Chondrocyte (in vitro differentiated cells): Measurements from ENCODE around the gene PELI1. TPM values are rescaled to one million over a fixed set of nuclear protein-coding genes. Genes with fewer than 3 reads are reported as not detected.

Experiments used
- DNase-seq: peaks from one replicate; pipeline ENCODE4 v3.0.0; 2021; ENCODE audit warnings: mixed read lengths, low spot score
- H3K27ac Mint-ChIP-seq: one replicate; pipeline ENCODE4 v1.8.0; 2021; ENCODE audit warnings: mild to moderate bottlenecking, moderate library complexity, mixed read lengths; ENCODE audit not compliant: unreplicated experiment
- H3K27me3 Mint-ChIP-seq: 2 replicates; pipeline ENCODE4 v1.8.0; 2021; ENCODE audit warnings: low read depth, mixed read lengths
- H3K36me3 Mint-ChIP-seq: 2 replicates; pipeline ENCODE4 v1.8.0; 2021; ENCODE audit warnings: low read depth, mixed read lengths
- H3K4me1 Mint-ChIP-seq: 2 replicates; pipeline ENCODE4 v1.8.0; 2021; ENCODE audit warnings: low read depth, mild to moderate bottlenecking, mixed read lengths
- H3K4me3 Mint-ChIP-seq: one replicate; pipeline ENCODE4 v1.8.0; 2021; ENCODE audit warnings: mild to moderate bottlenecking, moderate library complexity, mixed read lengths; ENCODE audit not compliant: unreplicated experiment
- H3K9me3 Mint-ChIP-seq: 2 replicates; pipeline ENCODE4 v1.8.0; 2021; ENCODE audit warnings: low read depth, mixed read lengths
- long read RNA-seq: library from polyadenylated mRNA; stranded (forward); transcript quantifications from one replicate; pipeline ENCODE4 v2.0.0, GENCODE V29; 2021
- total RNA-seq: library from RNA; stranded (reverse); gene quantifications from 3 replicates; pipeline ENCODE4 v1.2.1, GENCODE V29; 2021
- TF ChIP-seq, protein P1 (sequence below): fragments of 200-600 bp; sonication (generic); IDR thresholded peaks from 2 replicates; pipeline ENCODE4 v1.5.0; 2021; ENCODE audit warnings: antibody characterized with exemption, mild to moderate bottlenecking, moderate library complexity

The PELI1 gene, protein sequence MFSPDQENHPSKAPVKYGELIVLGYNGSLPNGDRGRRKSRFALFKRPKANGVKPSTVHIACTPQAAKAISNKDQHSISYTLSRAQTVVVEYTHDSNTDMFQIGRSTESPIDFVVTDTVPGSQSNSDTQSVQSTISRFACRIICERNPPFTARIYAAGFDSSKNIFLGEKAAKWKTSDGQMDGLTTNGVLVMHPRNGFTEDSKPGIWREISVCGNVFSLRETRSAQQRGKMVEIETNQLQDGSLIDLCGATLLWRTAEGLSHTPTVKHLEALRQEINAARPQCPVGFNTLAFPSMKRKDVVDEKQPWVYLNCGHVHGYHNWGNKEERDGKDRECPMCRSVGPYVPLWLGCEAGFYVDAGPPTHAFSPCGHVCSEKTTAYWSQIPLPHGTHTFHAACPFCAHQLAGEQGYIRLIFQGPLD
- total RNA-seq = 15.9 to 24.4 TPM (median 22.7 TPM) in 3 replicates
- long read RNA-seq, transcript PELI1-201 (7 exons, 3,750 nt) = major isoform, 19 of 24 reads
- long read RNA-seq, partial matches to known transcripts = 1 of 24 reads
- long read RNA-seq, other reads (novel, unspliced or antisense) = 4 of 24 reads

GRCh38 chr2:64144057-64145013 lies at the start of gene PELI1:
TSS of gene PELI1 (minus strand) at chr2:64144420. CDS start at chr2:64108310, 36,110 bp downstream.
- Mint-ChIP-seq H3K9me3 (no peaks in the 10 kb centered on the region), H3K36me3 (no peaks in the 10 kb centered on the region), H3K27ac (peak within 1 kb of the TSS; percentile 95), H3K4me1 (peaks cover 35% of the 10 kb centered on the region), H3K4me3 (peak within 1 kb of the TSS; percentile 83), H3K27me3 (no peaks in the 10 kb centered on the region)
- peak; percentile 95 for DNase-seq
- TF ChIP-seq, protein P1, sequence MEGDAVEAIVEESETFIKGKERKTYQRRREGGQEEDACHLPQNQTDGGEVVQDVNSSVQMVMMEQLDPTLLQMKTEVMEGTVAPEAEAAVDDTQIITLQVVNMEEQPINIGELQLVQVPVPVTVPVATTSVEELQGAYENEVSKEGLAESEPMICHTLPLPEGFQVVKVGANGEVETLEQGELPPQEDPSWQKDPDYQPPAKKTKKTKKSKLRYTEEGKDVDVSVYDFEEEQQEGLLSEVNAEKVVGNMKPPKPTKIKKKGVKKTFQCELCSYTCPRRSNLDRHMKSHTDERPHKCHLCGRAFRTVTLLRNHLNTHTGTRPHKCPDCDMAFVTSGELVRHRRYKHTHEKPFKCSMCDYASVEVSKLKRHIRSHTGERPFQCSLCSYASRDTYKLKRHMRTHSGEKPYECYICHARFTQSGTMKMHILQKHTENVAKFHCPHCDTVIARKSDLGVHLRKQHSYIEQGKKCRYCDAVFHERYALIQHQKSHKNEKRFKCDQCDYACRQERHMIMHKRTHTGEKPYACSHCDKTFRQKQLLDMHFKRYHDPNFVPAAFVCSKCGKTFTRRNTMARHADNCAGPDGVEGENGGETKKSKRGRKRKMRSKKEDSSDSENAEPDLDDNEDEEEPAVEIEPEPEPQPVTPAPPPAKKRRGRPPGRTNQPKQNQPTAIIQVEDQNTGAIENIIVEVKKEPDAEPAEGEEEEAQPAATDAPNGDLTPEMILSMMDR = peak; percentile 61

DNA sequence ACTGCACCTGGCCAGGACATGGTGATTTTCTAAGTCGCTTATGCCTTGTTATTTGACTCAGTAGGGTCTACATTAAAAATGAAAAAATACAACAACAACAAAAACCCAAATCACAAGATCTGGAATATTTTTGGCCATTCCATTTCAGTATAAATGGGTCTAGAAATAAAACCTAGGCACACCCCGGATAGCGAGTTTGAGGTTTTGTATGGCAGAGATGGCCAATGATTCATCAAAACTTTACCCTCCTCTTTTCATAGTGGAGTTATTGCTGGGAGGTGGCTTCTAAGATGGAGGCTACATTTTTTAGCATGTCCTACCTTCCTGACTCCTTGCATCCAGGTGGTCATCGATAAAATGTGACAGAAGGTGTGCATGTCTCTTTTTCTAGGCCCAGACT lies 49.3 kb upstream of the PELI1 start:
- TF ChIP-seq, protein P1 = no peak
- no peaks in the 10 kb centered on the region for H3K36me3 Mint-ChIP-seq
- no peak overlapping the region for H3K27ac Mint-ChIP-seq
- H3K4me3 Mint-ChIP-seq = no peak overlapping the region
- H3K4me1 Mint-ChIP-seq = peaks cover 4% of the 10 kb centered on the region
- H3K27me3 Mint-ChIP-seq = no peaks in the 10 kb centered on the region
- H3K9me3 Mint-ChIP-seq = no peaks in the 10 kb centered on the region
- DNase-seq = no peak

- H3K27me3 Mint-ChIP-seq = no peaks in the 10 kb centered on the region
- no peak for DNase-seq
- H3K36me3 Mint-ChIP-seq = no peaks in the 10 kb centered on the region
- peaks cover 4% of the 10 kb centered on the region for H3K4me1 Mint-ChIP-seq
- no peak overlapping the region for H3K4me3 Mint-ChIP-seq
- H3K9me3 Mint-ChIP-seq = no peaks in the 10 kb centered on the region
- H3K27ac Mint-ChIP-seq = no peak overlapping the region
- TF ChIP-seq, protein P1 = no peak
Observed at GRCh38 chr2:64192664-64193105, 48.5 kb upstream of the PELI1 start.

- no peak for DNase-seq
- no peaks in the 10 kb centered on the region for H3K27me3 Mint-ChIP-seq
- no peak overlapping the region for H3K4me3 Mint-ChIP-seq
- TF ChIP-seq, protein P1 = no peak
- no peaks in the 10 kb centered on the region for H3K36me3 Mint-ChIP-seq
- no peaks in the 10 kb centered on the region for H3K9me3 Mint-ChIP-seq
- H3K27ac Mint-ChIP-seq = no peak overlapping the region
- H3K4me1 Mint-ChIP-seq = peaks cover 4% of the 10 kb centered on the region
Observed at GRCh38 chr2:64192125-64192479, 47.9 kb upstream of the PELI1 start.

DNA sequence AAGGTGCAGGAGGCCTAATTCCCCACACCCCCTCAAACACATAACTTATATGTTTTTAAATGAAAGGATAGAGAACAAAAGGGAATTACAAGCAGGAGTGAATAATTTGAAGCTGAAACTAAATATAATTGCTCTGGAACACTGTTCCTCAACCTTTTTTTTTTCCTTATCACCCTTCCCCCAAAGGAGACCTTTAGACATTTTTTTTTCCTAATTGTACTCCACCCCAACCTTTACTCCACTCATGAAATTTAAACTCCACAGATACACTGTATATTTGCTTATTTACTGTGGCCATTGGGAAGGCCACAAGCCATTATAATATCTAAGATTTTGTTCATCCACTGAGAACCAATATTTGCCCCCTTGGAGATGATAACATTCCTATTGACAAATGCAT lies 45.4 kb upstream of the PELI1 start:
- Mint-ChIP-seq H3K4me3 (no peak overlapping the region), H3K27me3 (no peaks in the 10 kb centered on the region), H3K9me3 (no peaks in the 10 kb centered on the region), H3K4me1 (peaks cover 4% of the 10 kb centered on the region), H3K36me3 (no peaks in the 10 kb centered on the region), H3K27ac (no peak overlapping the region)
- TF ChIP-seq, protein P1 = no peak
- no peak for DNase-seq
